ENCODE measurements around the gene CCDC9B.
A peak's percentile ranks its signal among the peaks of the same experiment; 100 is the strongest.

Gene CCDC9B

GRCh38 chr15:40293006-40293405, 47.7 kb downstream of the CCDC9B start:
- DNase-seq = no peak

GRCh38 chr15:40292246-40292645, 48.5 kb downstream of the CCDC9B start:
- DNase-seq = no peak

GRCh38 chr15:40290918-40291574, 49.7 kb downstream of the CCDC9B start:
- peak in 8 of 51 donors; percentile 13 to 50 (median 28) for DNase-seq

- no peak for DNase-seq
These were observed 50.2 kb downstream of the CCDC9B start for GRCh38 chr15:40290545-40290917.

GRCh38 chr15:40289140-40289775, 51.5 kb downstream of the CCDC9B start:
- peak in 1 of 51 donors; percentile 38 for DNase-seq

GRCh38 chr15:40287968-40288367, 52.8 kb downstream of the CCDC9B start:
- no peak for DNase-seq

- DNase-seq = no peak
These were observed 53.2 kb downstream of the CCDC9B start for GRCh38 chr15:40287505-40287904.

- DNase-seq = no peak
These were observed 53.9 kb downstream of the CCDC9B start for GRCh38 chr15:40286794-40287193.

GRCh38 chr15:40286061-40286532, 54.6 kb downstream of the CCDC9B start:
- DNase-seq = peak in 3 of 51 donors; percentile 26 to 69 (median 47)

- DNase-seq = peak in 1 of 51 donors; percentile 64
These were observed 55.2 kb downstream of the CCDC9B start for GRCh38 chr15:40285554-40286011.

GRCh38 chr15:40285151-40285550, 55.6 kb downstream of the CCDC9B start:
- no peak for DNase-seq

- DNase-seq = no peak
These were observed 57.0 kb downstream of the CCDC9B start for GRCh38 chr15:40283615-40284300.

GRCh38 chr15:40282869-40283614, 57.7 kb downstream of the CCDC9B start, which contains the start of gene ANKRD63:
Gene ANKRD63 (minus strand): TSS chr15:40283064. CDS start chr15:40282586, 478 bp downstream.
- DNase-seq = peak in 2 of 51 donors; percentile 17 to 29

- peak in 2 of 51 donors; percentile 25 to 27 for DNase-seq
These were observed 58.4 kb downstream of the CCDC9B start for GRCh38 chr15:40282147-40282868.

- no peak for DNase-seq
These were observed 59.0 kb downstream of the CCDC9B start for GRCh38 chr15:40281801-40282146.

Measured in hypothalamus (tissue), 51 donors.